C1 segment of cervical spinal cord (tissue), 14 donors: Measurements from ENCODE around the gene CBY1.
"Not testable (repeated sequence)": the region's sequence is repeated elsewhere in the genome, so short reads cannot be mapped to it uniquely, and the experiment has no call there.

Experiments
- DNase-seq, 14 donors: peaks; one replicate each; lab custom pipeline; 2025; lab: John Stamatoyannopoulos, UW

Gene CBY1

GRCh38 chr22:38656256-38657044 lies at the start of gene CBY1, which contains the start of gene FAM227A:
TSS of gene CBY1 (plus strand) at chr22:38656638. CDS start at chr22:38668055, 11,417 bp downstream.
TSS of gene FAM227A (minus strand) at chr22:38656392. CDS start at chr22:38650168, 6,224 bp downstream.
- peak; percentile 70 to 98 (median 92) for DNase-seq

- DNase-seq = no peak
These were observed 48.8 kb upstream of the CBY1 start for GRCh38 chr22:38607680-38608079.

- no peak for DNase-seq
These were observed 47.3 kb upstream of the CBY1 start for GRCh38 chr22:38608992-38609750.

- no peak for DNase-seq
These were observed 46.2 kb upstream of the CBY1 start for GRCh38 chr22:38610234-38610633.

GRCh38 chr22:38611559-38611958 lies 44.9 kb upstream of the CBY1 start:
- DNase-seq = no peak

GRCh38 chr22:38612217-38613006 lies 44.0 kb upstream of the CBY1 start:
- no peak for DNase-seq

GRCh38 chr22:38613588-38613987 lies 42.9 kb upstream of the CBY1 start:
- DNase-seq = no peak

GRCh38 chr22:38614332-38615063 lies 41.9 kb upstream of the CBY1 start:
- DNase-seq = no peak

GRCh38 chr22:38615064-38615405 lies 41.4 kb upstream of the CBY1 start:
- not testable (repeated sequence) for DNase-seq

GRCh38 chr22:38618258-38618657 lies 38.2 kb upstream of the CBY1 start:
- DNase-seq = no peak

GRCh38 chr22:38618682-38619081 lies 37.8 kb upstream of the CBY1 start:
- DNase-seq = no peak

GRCh38 chr22:38623351-38623750 lies 33.1 kb upstream of the CBY1 start:
- no peak for DNase-seq

- DNase-seq = no peak
These were observed 28.0 kb upstream of the CBY1 start for GRCh38 chr22:38628444-38628843.

- DNase-seq = no peak
These were observed 27.3 kb upstream of the CBY1 start for GRCh38 chr22:38629108-38629507.

GRCh38 chr22:38631724-38632123 lies 24.7 kb upstream of the CBY1 start:
- no peak for DNase-seq

GRCh38 chr22:38632528-38632927 lies 23.9 kb upstream of the CBY1 start:
- DNase-seq = no peak

GRCh38 chr22:38638216-38638615 lies 18.2 kb upstream of the CBY1 start:
- no peak for DNase-seq

GRCh38 chr22:38638728-38639127 lies 17.7 kb upstream of the CBY1 start:
- DNase-seq = no peak

- DNase-seq = no peak
These were observed 14.9 kb upstream of the CBY1 start for GRCh38 chr22:38641476-38642040.

GRCh38 chr22:38644245-38644644 lies 12.2 kb upstream of the CBY1 start:
- DNase-seq = not testable (repeated sequence)

GRCh38 chr22:38645430-38645829 lies 11.0 kb upstream of the CBY1 start:
- DNase-seq = no peak
